ENCODE results near the gene SSTR4.

SSTR4 gene

DNA sequence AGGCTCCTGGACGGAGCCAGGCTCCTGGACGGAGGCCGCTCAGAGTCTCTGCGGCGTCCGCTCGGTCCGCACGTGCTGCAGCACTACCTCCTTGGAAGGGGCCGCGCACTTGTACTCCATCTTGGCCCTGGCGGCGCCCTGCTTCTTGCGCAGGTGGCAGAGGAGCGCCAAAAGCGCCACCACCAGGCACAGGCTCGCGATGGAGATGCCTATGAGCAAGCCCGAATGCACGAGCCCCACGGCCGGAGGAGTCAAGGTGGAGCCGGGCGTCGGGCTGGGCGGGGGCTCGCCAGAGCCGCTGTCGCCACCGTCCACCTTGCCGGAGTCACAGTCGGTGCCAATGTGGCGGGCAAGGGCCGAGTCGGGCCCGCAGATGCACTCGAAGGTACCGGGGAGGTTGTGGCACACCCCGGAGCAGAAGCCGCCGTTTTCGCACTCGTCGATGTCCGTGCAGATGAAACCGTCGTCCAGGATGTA, 12.7 kb downstream of the SSTR4 start:
- Mint-ChIP-seq H3K4me3 (no peak overlapping the region), H3K9me3 (no peaks in the 10 kb centered on the region), H3K4me1 (no peaks in the 10 kb centered on the region), H3K27me3 (peaks cover 22% of the 10 kb centered on the region), H3K36me3 (no peaks in the 10 kb centered on the region), H3K27ac (no peak overlapping the region)

DNA sequence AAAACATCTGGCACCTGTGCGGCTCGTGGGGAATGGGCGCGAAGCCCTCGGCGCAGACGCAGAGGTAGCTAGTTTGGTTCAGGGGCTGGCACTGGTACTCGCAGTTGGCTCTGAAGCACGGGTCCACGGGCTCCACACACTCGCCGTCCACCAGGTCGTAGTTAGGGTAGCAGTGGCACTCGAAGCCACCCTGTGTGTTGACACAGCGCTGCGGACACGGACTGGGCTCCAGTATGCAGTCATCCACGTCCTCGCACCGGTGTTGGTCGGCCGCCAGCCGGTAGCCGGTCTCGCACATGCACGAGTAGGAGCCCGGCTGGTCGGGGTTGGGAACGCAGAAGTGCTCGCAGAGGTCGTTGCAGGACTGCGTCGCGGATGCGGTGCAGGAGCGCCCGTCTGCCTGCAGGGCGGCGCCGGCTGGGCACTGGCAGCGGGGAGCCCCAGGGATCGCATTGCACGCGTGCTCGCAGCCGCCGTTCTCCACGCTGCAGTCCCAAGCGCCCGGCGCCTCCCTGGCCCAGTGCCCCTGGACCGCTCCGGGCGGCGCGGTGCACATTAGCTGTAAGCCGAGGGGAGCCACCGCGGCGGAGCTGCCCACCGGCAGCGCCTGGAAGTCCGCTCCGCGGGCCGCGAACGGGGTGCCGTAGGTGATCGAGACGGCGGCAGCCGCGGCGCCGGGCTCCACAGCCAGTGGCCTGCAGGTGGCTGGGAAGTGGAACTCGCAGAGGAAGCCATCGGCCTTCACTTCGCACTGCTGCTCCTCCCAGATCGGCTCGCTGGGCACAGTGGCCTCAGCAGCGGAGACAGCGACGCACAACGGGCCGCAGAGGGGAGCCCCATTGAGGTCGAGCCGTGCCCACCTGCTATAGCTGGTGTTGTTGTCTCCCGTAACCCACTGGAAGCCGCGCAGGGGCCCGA, 13.4 kb downstream of the SSTR4 start:
- H3K4me3 Mint-ChIP-seq = no peak overlapping the region
- no peaks in the 10 kb centered on the region for H3K9me3 Mint-ChIP-seq
- no peak overlapping the region for H3K27ac Mint-ChIP-seq
- peaks cover 24% of the 10 kb centered on the region for H3K27me3 Mint-ChIP-seq
- no peaks in the 10 kb centered on the region for H3K4me1 Mint-ChIP-seq
- H3K36me3 Mint-ChIP-seq = no peaks in the 10 kb centered on the region

DNA sequence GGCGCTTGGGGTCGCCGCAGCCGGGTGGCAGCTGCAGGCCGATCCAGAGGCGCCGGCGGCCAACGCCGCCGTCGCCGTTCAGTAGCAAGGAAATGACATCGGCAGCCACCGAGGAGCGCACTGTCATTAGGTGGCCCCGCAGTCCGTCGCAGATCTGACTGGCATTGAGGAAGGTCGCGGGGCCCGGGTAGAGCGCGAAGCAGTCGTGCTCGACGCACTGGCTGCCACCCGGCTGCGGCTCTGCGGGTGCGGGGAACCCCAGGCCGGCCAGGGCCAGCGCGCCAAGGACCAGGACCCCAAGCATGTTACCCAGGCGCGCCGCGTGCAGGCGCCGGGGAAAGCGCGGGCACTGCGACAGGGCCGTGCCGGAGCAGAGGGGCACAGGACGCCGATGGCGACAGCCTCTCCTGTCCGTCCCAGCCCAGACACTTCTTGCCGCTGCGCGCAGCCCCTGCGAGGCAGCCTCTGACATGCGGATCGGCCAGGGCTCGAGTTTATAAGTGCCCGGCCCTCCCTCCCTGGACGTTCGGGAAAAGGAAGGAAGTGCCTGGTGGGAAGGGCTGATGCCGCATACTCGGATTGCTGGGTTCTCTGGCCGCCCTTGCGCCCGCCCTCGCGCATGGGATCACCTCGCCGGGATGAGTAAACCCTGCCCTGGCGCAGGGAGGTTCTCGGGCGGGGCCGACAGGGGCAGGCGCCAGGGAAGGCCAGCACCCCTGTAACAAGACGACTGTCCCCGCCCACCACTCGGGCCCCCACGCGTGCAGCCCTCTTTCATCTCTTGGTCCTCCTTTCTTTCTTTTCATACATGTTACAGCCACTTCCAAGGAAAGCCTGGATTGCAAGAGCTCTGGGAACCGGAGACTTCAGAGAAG, 14.3 kb downstream of the SSTR4 start, which contains the start of gene THBD:
THBD (minus strand) TSS at position 472 of the 875 bp plus-strand sequence; CDS start at position 304, 168 bp downstream.
- Mint-ChIP-seq H3K36me3 (no peaks in the 10 kb centered on the region), H3K4me3 (no peak within 1 kb of the TSS), H3K9me3 (no peaks in the 10 kb centered on the region), H3K4me1 (no peaks in the 10 kb centered on the region), H3K27me3 (peaks cover 21% of the 10 kb centered on the region), H3K27ac (no peak within 1 kb of the TSS)

DNA sequence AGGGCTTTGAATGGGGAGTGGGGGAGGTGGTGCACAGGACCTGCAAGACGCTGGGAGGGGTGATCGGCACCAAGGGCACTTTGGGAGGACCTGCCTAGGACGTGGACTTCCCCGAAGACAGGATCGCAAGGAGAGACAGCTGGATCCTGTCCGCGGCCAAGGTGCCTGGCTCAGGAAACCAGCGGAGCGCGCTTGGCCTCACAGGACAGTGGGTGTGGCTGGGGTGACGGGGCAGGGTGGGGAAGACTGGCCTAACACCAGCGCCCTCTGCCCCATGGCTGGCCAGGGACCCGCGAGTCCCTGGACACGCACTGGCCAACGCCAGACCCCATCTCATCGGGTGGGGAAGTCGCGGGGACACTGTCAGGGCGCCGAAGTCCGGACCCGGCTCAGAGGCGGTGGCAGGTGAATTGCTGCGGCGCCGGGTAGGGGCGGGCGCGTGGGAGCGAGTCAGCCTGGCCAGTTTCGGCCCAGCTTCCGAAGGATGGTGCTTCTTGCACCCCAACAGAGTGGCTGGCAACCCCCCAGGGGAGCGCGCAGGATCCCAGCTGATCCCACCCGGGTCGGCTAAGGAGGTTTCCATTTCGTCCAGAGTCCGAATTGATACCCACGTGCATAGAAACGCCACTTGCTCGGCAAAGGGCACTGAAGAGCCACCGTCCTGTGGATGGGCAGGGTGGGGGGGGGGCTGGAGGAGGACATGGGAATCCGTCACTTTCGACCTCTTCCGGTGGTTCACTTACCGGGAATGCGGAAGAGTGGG, 15.1 kb downstream of the SSTR4 start:
- no peak overlapping the region for H3K4me3 Mint-ChIP-seq
- H3K4me1 Mint-ChIP-seq = no peaks in the 10 kb centered on the region
- H3K36me3 Mint-ChIP-seq = no peaks in the 10 kb centered on the region
- H3K27me3 Mint-ChIP-seq = peaks cover 21% of the 10 kb centered on the region
- H3K27ac Mint-ChIP-seq = no peak overlapping the region
- no peaks in the 10 kb centered on the region for H3K9me3 Mint-ChIP-seq

DNA sequence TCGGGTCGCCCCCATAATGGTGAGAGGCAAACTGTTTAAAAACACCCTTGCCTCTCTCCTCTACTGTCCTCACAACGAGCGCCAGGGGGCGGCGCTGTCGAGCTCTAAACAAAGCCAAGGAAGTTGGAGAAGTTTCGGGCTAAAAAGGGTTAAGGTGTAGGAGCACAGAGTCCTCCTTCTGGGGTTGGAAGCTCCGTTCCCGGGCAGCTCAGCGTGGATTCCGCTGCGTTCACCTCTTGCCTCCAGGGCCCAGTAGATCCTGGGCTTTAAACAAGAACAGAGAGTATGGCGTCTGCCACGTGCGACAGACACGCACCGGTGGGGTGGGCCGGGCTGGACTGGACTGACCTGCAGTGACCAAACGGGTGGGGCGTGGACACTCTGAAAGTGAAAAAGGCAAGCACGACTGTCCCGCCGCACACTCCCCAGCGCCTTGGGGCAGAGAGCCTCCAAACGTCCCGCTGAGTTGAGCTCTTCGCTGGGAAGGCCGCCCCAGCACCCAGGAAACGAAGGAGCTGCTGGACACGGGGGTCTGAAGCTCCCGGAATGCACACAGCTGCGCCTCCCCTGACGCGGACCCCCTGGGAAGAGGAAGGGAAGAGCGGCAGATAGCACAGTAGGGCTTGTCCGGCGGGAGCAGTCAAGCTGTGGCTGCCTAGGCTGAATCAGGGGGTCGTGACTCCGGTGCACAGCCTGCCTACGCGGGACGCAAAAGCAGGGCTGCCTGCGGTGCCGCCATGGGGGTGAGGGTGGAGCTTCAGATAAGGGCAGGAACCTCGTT, 15.9 kb downstream of the SSTR4 start:
- H3K27me3 Mint-ChIP-seq = peaks cover 17% of the 10 kb centered on the region
- H3K27ac Mint-ChIP-seq = no peak overlapping the region
- H3K4me3 Mint-ChIP-seq = no peak overlapping the region

DNA sequence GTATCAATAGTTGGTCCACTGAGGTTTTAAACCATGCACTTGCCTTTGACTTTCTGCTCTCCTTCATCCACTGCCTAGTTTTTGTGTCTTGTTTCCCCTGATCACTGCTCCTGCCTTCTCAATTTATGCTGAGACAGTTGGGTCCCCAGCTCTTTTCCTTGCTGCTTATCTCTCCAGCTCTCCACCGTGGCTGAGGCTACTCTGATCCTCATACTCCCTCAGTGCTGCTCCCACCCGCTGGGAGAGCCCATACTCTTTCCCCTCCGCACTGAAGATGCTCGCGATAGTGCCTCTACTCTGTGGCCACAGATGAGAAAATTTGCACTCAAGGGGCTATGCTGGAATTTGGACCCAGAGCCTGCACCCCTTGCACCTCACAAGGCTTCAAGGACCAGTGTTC, 17.8 kb downstream of the SSTR4 start:
- Mint-ChIP-seq H3K36me3 (no peaks in the 10 kb centered on the region), H3K4me1 (no peaks in the 10 kb centered on the region), H3K27ac (no peak overlapping the region), H3K27me3 (peaks cover 13% of the 10 kb centered on the region), H3K4me3 (no peak overlapping the region), H3K9me3 (no peaks in the 10 kb centered on the region)

More for the DNA sequence above, 15.9 kb downstream of the SSTR4 start:
- Mint-ChIP-seq H3K9me3 (no peaks in the 10 kb centered on the region), H3K36me3 (no peaks in the 10 kb centered on the region), H3K4me1 (no peaks in the 10 kb centered on the region)

GRCh38 chr20:23058240-23058639, 23.1 kb downstream of the SSTR4 start:
- H3K27me3 Mint-ChIP-seq = peaks cover 3% of the 10 kb centered on the region
- H3K27ac Mint-ChIP-seq = no peak overlapping the region
- H3K36me3 Mint-ChIP-seq = no peaks in the 10 kb centered on the region
- no peak overlapping the region for H3K4me3 Mint-ChIP-seq
- H3K9me3 Mint-ChIP-seq = no peaks in the 10 kb centered on the region
- no peaks in the 10 kb centered on the region for H3K4me1 Mint-ChIP-seq

- Mint-ChIP-seq H3K9me3 (no peaks in the 10 kb centered on the region), H3K4me3 (no peak overlapping the region), H3K27me3 (peaks cover 3% of the 10 kb centered on the region), H3K36me3 (no peaks in the 10 kb centered on the region), H3K4me1 (no peaks in the 10 kb centered on the region), H3K27ac (no peak overlapping the region)
Observed at GRCh38 chr20:23059001-23059400, 23.9 kb downstream of the SSTR4 start.

- Mint-ChIP-seq H3K27me3 (peaks cover 3% of the 10 kb centered on the region), H3K27ac (no peak overlapping the region), H3K4me3 (no peak overlapping the region), H3K36me3 (no peaks in the 10 kb centered on the region), H3K9me3 (no peaks in the 10 kb centered on the region), H3K4me1 (no peaks in the 10 kb centered on the region)
Observed at GRCh38 chr20:23059846-23060245, 24.7 kb downstream of the SSTR4 start.

GRCh38 chr20:23060629-23061028, 25.5 kb downstream of the SSTR4 start:
- no peak overlapping the region for H3K4me3 Mint-ChIP-seq
- H3K27ac Mint-ChIP-seq = no peak overlapping the region
- H3K9me3 Mint-ChIP-seq = no peaks in the 10 kb centered on the region
- H3K36me3 Mint-ChIP-seq = no peaks in the 10 kb centered on the region
- H3K27me3 Mint-ChIP-seq = peaks cover 9% of the 10 kb centered on the region
- no peaks in the 10 kb centered on the region for H3K4me1 Mint-ChIP-seq

- Mint-ChIP-seq H3K9me3 (no peaks in the 10 kb centered on the region), H3K36me3 (no peaks in the 10 kb centered on the region), H3K27ac (no peak overlapping the region), H3K4me3 (no peak overlapping the region), H3K4me1 (no peaks in the 10 kb centered on the region), H3K27me3 (peaks cover 9% of the 10 kb centered on the region)
Observed at GRCh38 chr20:23061262-23061661, 26.1 kb downstream of the SSTR4 start.

- H3K36me3 Mint-ChIP-seq = no peaks in the 10 kb centered on the region
- H3K4me1 Mint-ChIP-seq = no peaks in the 10 kb centered on the region
- no peaks in the 10 kb centered on the region for H3K9me3 Mint-ChIP-seq
- no peak overlapping the region for H3K27ac Mint-ChIP-seq
- H3K27me3 Mint-ChIP-seq = peaks cover 9% of the 10 kb centered on the region
- H3K4me3 Mint-ChIP-seq = no peak overlapping the region
Observed at GRCh38 chr20:23061734-23062561, 26.8 kb downstream of the SSTR4 start.

DNA sequence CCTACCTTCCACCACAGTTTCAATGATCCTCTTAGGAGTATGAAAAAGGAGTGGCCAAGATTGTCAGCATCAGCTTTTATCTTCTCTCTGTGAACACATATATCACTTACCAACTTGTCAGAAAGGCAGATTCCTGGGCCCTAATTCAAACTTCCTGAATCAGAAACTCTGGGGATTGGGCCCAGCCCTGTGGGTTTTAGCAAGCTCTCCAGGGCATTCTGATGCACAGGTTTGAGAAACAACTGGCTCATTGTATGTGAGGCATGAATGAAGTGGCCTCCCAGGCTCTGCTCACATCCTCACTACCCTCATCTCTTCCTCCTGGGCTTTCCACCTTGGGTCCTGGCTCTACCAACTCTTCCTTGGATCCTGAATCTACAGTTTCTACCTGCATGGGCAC, 27.5 kb downstream of the SSTR4 start:
- Mint-ChIP-seq H3K36me3 (no peaks in the 10 kb centered on the region), H3K27ac (no peak overlapping the region), H3K27me3 (peaks cover 6% of the 10 kb centered on the region), H3K4me1 (no peaks in the 10 kb centered on the region), H3K9me3 (no peaks in the 10 kb centered on the region), H3K4me3 (no peak overlapping the region)

DNA sequence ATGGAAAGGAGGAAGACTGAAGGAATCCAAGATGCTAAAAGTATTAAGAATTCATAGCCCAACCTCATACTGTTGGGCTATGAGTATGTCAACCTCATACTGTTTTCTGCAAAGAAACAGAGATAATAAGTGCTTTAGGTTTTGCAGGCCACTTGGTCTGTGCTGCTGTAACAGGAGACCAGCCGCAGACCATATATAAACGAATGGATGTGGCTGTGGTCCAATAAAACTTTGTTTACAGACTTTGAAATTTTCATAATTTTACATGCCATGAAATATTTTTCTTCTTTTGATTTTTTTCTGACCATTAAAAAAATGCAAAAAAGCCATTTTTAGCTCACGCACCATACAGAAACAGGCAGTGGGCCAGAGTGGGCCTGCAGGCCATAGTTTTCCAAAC, 28.1 kb downstream of the SSTR4 start:
- Mint-ChIP-seq H3K4me3 (no peak overlapping the region), H3K27ac (no peak overlapping the region), H3K4me1 (no peaks in the 10 kb centered on the region), H3K36me3 (no peaks in the 10 kb centered on the region), H3K27me3 (peaks cover 6% of the 10 kb centered on the region), H3K9me3 (no peaks in the 10 kb centered on the region)

Data from activated naive CD4-positive, alpha-beta T cell treated with anti-CD3 and anti-CD28 coated beads, Interleukin-2, amount 50 U/mL, for 24 hours (primary cell).